ENCODE measurements around the gene FANCF.

DNA sequence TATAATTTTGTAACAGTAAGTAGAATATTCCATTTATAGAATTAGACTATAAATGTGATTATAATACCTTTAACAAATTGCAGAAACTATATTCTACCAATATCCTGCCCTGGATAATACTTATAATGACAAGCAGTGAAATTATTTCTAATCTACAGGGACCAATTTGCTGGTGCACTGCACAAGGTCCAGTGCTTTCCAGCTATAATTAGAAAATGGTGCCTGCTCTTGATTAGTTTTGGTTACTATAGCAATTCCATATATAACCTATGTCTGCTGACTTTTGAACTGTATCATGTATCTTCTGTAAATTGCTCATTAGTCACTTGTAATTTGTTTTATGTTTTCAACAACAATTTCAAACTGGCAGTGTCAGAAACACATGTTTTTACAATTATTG lies 23.1 kb downstream of the FANCF start:
- TF ChIP-seq NFIC (IDR thresholded peaks at IDR 0.05) (no peak), EP300 (IDR thresholded peaks at IDR 0.05; ENCODE audit: borderline replicate concordance) (no peak), YY1 (IDR thresholded peaks at IDR 0.05; ENCODE audit: low read depth) (no peak), FOXM1 (IDR thresholded peaks at IDR 0.05; ENCODE audit: borderline replicate concordance, low read depth) (no peak), RAD21 (IDR thresholded peaks at IDR 0.05; ENCODE audit: low read depth) (no peak), TCF12 (IDR thresholded peaks at IDR 0.05; ENCODE audit: low read depth) (no peak)
- TF ChIP-seq, protein P1, sequence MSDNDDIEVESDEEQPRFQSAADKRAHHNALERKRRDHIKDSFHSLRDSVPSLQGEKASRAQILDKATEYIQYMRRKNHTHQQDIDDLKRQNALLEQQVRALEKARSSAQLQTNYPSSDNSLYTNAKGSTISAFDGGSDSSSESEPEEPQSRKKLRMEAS (IDR thresholded peaks at IDR 0.05): no peak

Data from Ishikawa (cell line).